ENCODE results near the gene RBM47.

DNA sequence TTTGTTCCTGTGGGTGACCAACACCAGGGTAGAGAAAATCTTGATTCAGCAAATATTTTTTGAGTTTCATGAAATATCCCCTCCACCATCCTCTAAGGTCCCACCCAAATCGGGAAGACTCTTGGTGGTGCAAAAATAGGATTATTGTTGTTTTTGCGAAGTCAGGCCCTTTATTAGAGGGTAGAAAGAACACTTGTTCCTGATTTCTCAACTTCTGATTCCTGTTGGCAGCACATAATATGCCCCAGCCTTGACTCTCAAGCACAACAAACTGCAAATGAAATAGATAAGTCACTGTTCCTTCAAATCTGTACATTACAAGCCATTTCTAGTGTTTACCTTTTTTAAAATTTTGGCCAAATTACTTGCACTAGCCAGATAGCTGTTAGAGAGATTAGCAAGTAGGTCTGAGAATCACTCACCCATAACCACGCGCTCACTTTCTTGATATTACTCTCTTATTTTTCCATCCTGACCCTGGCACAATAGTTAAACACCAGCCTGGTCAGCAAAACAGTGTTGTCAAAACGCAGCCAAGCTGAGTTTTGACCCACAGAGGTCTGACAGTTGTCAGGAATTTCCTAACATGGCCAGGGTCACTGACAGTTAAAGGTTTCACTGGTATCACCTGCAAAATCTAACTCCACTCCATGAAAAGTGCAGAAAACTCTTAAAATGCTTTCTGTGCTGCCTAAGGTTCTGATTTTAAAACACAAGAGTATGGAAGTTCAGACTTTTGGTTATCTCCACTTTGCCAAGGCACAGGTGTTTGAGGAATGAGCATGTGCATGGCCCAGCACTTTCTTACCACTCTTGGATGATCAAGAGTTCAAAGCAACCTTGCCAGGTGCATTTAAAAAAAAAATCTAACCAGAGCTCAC is 69.8 kb downstream of the RBM47 start:
- no peak for TF ChIP-seq GATA3 (IDR thresholded peaks at IDR 0.05; ENCODE audit: low read depth, low read length)
- TF ChIP-seq GATA2 (IDR thresholded peaks at IDR 0.05; ENCODE audit: low read depth, low read length): no peak

Data from SH-SY5Y (cell line).